ENCODE results near the gene FAM83E. TPM values are rescaled to one million over a fixed set of nuclear protein-coding genes. Genes with fewer than 3 reads are reported as not detected.

Gene FAM83E
- total and polyA plus RNA-seq, 2 of the 8 experiments (the other 6 are each of a cell fraction or from before 2014, with no cell fraction given): 1.8 to 5.3 TPM

- Histone ChIP-seq H3K14ac (ENCODE audit: insufficient read length) (no peak overlapping the region), H4K20me1 (replicated peaks in 1 of 2; ENCODE audit: control insufficient read depth in 1 of 2, insufficient read depth in 2 of 2, low read length in 2 of 2) (peaks cover 25 to 39% of the 10 kb centered on the region in 2 experiments), H2BK15ac (ENCODE audit: low read length) (no peak overlapping the region), H4K91ac (replicated peaks; ENCODE audit: insufficient read length, low read length) (no peak overlapping the region), H4K8ac (ENCODE audit: extremely low read depth, insufficient read depth, low read length) (no peak overlapping the region), H3K4me1 (replicated peaks in 1 of 4; ENCODE audit: control insufficient read depth in 3 of 4, insufficient read depth in 4 of 4, low read length in 3 of 4) (peaks cover 3 to 45% (median 36%) of the 10 kb centered on the region in 4 experiments), H4K5ac (ENCODE audit: insufficient read length, low read depth, low read length) (no peak overlapping the region), H3K9ac (replicated peaks in 1 of 4; ENCODE audit: extremely low read depth in 1 of 4, low read depth in 3 of 4, low read length in 3 of 4) (peak overlapping the region in 3 of 4 experiments; percentile 13 to 26 (median 24); a peak in 3 of 7 replicates), H2BK20ac (ENCODE audit: low read length) (no peak overlapping the region), H3K27me3 (replicated peaks in 1 of 4; ENCODE audit: control insufficient read depth in 3 of 4, extremely low read depth in 1 of 4, insufficient read depth in 3 of 4, low read length in 3 of 4) (no peaks in the 10 kb centered on the region), H3K9me3 (ENCODE audit: insufficient read depth in 2 of 2, low read depth in 1 of 2, low read length in 1 of 2) (no peaks in the 10 kb centered on the region), H3K79me1 (ENCODE audit: low read depth, low read length) (peaks cover 4% of the 10 kb centered on the region; the same call in 1 of the 2 replicates), H3K56ac (replicated peaks; ENCODE audit: insufficient read length, low read depth, low read length) (no peak overlapping the region), H2BK5ac (ENCODE audit: low read depth, low read length) (peak overlapping the region; percentile 88), H2AFZ (ENCODE audit: low read length) (no peak overlapping the region), H3K4me3 (ENCODE audit: extremely low read depth in 1 of 4, insufficient read depth in 2 of 4, low read depth in 3 of 4, low read length in 4 of 4) (no peak overlapping the region), H3K23ac (ENCODE audit: insufficient read length) (no peak overlapping the region), H3K79me2 (ENCODE audit: control insufficient read depth in 1 of 2, insufficient read depth in 2 of 2, low read length in 2 of 2) (peaks cover 20 to 31% of the 10 kb centered on the region in 2 experiments), H3K27ac (ENCODE audit: low read depth, low read length) (peak overlapping the region; percentile 80), H2BK12ac (ENCODE audit: low read depth, low read length) (no peak overlapping the region; the same call in 1 of the 2 replicates), H3K23me2 (ENCODE audit: low read depth, low read length) (peaks cover 4% of the 10 kb centered on the region; the same call in 1 of the 2 replicates), H2AK5ac (ENCODE audit: low read depth, low read length) (no peak overlapping the region), H2BK120ac (replicated peaks; ENCODE audit: low read depth, low read length) (no peak overlapping the region), H3K18ac (ENCODE audit: extremely low read depth, low read length) (no peak overlapping the region), H3K36me3 (ENCODE audit: control insufficient read depth in 2 of 4, insufficient read depth in 4 of 4, low read length in 3 of 4) (peaks cover 17 to 32% (median 21%) of the 10 kb centered on the region in 4 experiments), H3K4ac (replicated peaks; ENCODE audit: insufficient read length, low read depth, low read length) (no peak overlapping the region), H3K4me2 (ENCODE audit: insufficient read depth in 1 of 2, low read depth in 2 of 2, low read length in 2 of 2) (peak overlapping the region; percentile 64 to 66; a peak in 2 of 4 replicates)
- WGBS, 2 experiments (ENCODE audit: extremely low coverage in 1 of 2, insufficient coverage in 1 of 2, insufficient read length in 1 of 2, insufficient replicate concordance in 2 of 2, low coverage in 1 of 2, low lambda C conversion rate in 2 of 2, missing lambda C conversion rate in 1 of 2): 94% methylated on average over 16 of the region's 16 CpGs; no CpG with 5 or more reads in 1 of the 2 experiments
- ChIA-PET CTCF (ENCODE audit: partially characterized antibody) (interaction anchor here (0.8 to 7.2 kb wide), 6 partner anchors 7 to 253 kb away, joined by 3 to 37 read pairs (median 6); partner anchors contain the start of gene SPACA4), POLR2A (ENCODE audit: partially characterized antibody) (interaction anchor here (0.9 to 30.9 kb wide), 25 partner anchors 3 to 258 kb away, joined by 3 to 788 read pairs (median 4); partner anchors contain the start of genes CA11, DBP, FAM83E and RPL18)
- no peak for FAIRE-seq
- peak; percentile 94 for TF ChIP-seq POLR2AphosphoS5 (IDR thresholded peaks at IDR 0.05; ENCODE audit: low read depth, low read length)
- TF ChIP-seq POLR2A (IDR thresholded peaks at IDR 0.05; ENCODE audit: control extremely low read depth in 1 of 2, low read depth in 2 of 2, low read length in 2 of 2): peak in 1 of 2 experiments; percentile 85; a peak in 2 of 3 replicates
- no peak for TF ChIP-seq BCL11A (IDR thresholded peaks at IDR 0.05; ENCODE audit: low read depth in 2 of 2, low read length in 2 of 2)
- no peak for DNase-seq (ENCODE audit: low read depth in 1 of 2, low spot score in 2 of 2)
These were observed 1.2 kb upstream of the FAM83E start for GRCh38 chr19:48616041-48616436.
